Osteoblast (primary cell): ENCODE results near the gene LLCFC1. TPM values are rescaled to one million over a fixed set of nuclear protein-coding genes. Genes with fewer than 3 reads are reported as not detected.

Source experiments
- DNase-seq: peaks from one replicate; pipeline ENCODE4 v3.0.0; 2011; ENCODE audit warnings: low spot score, mixed read lengths; ENCODE audit not compliant: insufficient read length; ENCODE audit errors: missing footprints
- H2AFZ ChIP-seq: 2 replicates; pipeline ENCODE4 v1.6.0; 2011; ENCODE audit warnings: mild to moderate bottlenecking, low read length
- H3K27ac ChIP-seq: 2 replicates; pipeline ENCODE4 v1.5.1; 2011; ENCODE audit warnings: mild to moderate bottlenecking, low read depth, low read length, moderate library complexity
- H3K27me3 ChIP-seq: 2 replicates; pipeline ENCODE4 v1.6.0; 2012; ENCODE audit warnings: mild to moderate bottlenecking, control low read depth, inconsistent platforms, low read length, moderate library complexity; ENCODE audit not compliant: insufficient read depth
- H3K36me3 ChIP-seq: 2 replicates; pipeline ENCODE4 v1.5.1; 2011; ENCODE audit warnings: mild to moderate bottlenecking, low read length, control low read depth, moderate library complexity; ENCODE audit not compliant: insufficient read depth
- H3K4me1 ChIP-seq: 2 replicates; pipeline ENCODE4 v1.5.1; 2011; ENCODE audit warnings: mild to moderate bottlenecking, low read length, control low read depth, moderate library complexity; ENCODE audit not compliant: insufficient read depth
- H3K4me2 ChIP-seq: 2 replicates; pipeline ENCODE4 v1.6.0; 2011; ENCODE audit warnings: mild to moderate bottlenecking, low read length; ENCODE audit not compliant: insufficient read depth
- H3K4me3 ChIP-seq: fragments of 200-600 bp; sonication (generic); 3 replicates; pipeline ENCODE4 v1.5.1; 2012; ENCODE audit warnings: mild to moderate bottlenecking, low read length, inconsistent platforms; ENCODE audit not compliant: insufficient read depth
- H3K79me2 ChIP-seq: 2 replicates; pipeline ENCODE4 v1.6.0; 2012; ENCODE audit warnings: mild to moderate bottlenecking, low read length, control low read depth, inconsistent platforms; ENCODE audit not compliant: insufficient read depth
- H3K9me3 ChIP-seq: 2 replicates; pipeline ENCODE4 v1.5.1; 2011; ENCODE audit warnings: low read depth, low read length, control low read depth
- H4K20me1 ChIP-seq: 2 replicates; pipeline ENCODE4 v1.6.0; 2012; ENCODE audit warnings: mild to moderate bottlenecking, low read length, control low read depth; ENCODE audit not compliant: insufficient read depth
- CTCF ChIP-seq: IDR thresholded peaks from 2 replicates; pipeline ENCODE4 v1.5.1; 2011; ENCODE audit warnings: mild to moderate bottlenecking, low read depth, low read length, moderate library complexity; ENCODE audit errors: extremely low read depth
- total RNA-seq: library from RNA; depleted of rRNA; stranded (reverse); fragments of >200 nt; gene quantifications from 2 replicates; pipeline ENCODE4 v1.2.3, GENCODE V29; 2012

The LLCFC1 gene
- total RNA-seq, 1 donor = not detected

- no peaks in the 10 kb centered on the region for H3K4me1 ChIP-seq
- DNase-seq = no peak
- H3K36me3 ChIP-seq = no peaks in the 10 kb centered on the region
- no peak overlapping the region for H3K4me3 ChIP-seq
- no peak for TF ChIP-seq CTCF
- no peaks in the 10 kb centered on the region for H4K20me1 ChIP-seq
- H3K9me3 ChIP-seq = no peaks in the 10 kb centered on the region
- no peak overlapping the region for H2AFZ ChIP-seq
- no peaks in the 10 kb centered on the region for H3K27me3 ChIP-seq
- no peak overlapping the region for H3K4me2 ChIP-seq
- H3K27ac ChIP-seq = no peak overlapping the region
- H3K79me2 ChIP-seq = no peaks in the 10 kb centered on the region
Observed at GRCh38 chr7:142934056-142934455, 5.2 kb upstream of the LLCFC1 start.

- no peaks in the 10 kb centered on the region for H4K20me1 ChIP-seq
- TF ChIP-seq CTCF = no peak
- H3K27me3 ChIP-seq = no peaks in the 10 kb centered on the region
- no peaks in the 10 kb centered on the region for H3K4me1 ChIP-seq
- H3K36me3 ChIP-seq = no peaks in the 10 kb centered on the region
- H3K4me3 ChIP-seq = no peak overlapping the region
- H3K79me2 ChIP-seq = no peaks in the 10 kb centered on the region
- H2AFZ ChIP-seq = no peak overlapping the region
- no peak for DNase-seq
- no peak overlapping the region for H3K4me2 ChIP-seq
- no peaks in the 10 kb centered on the region for H3K9me3 ChIP-seq
- H3K27ac ChIP-seq = no peak overlapping the region
Observed at GRCh38 chr7:142935941-142936565, 3.2 kb upstream of the LLCFC1 start.

GRCh38 chr7:142938611-142939010, 673 bp upstream of the LLCFC1 start:
- H3K36me3 ChIP-seq = no peaks in the 10 kb centered on the region

More at GRCh38 chr7:142938611-142939010, 673 bp upstream of the LLCFC1 start:
- H3K9me3 ChIP-seq = no peaks in the 10 kb centered on the region
- H3K27me3 ChIP-seq = no peaks in the 10 kb centered on the region
- no peaks in the 10 kb centered on the region for H4K20me1 ChIP-seq
- no peak overlapping the region for H3K4me3 ChIP-seq
- no peaks in the 10 kb centered on the region for H3K4me1 ChIP-seq
- no peak overlapping the region for H3K4me2 ChIP-seq
- DNase-seq = no peak
- no peak overlapping the region for H3K27ac ChIP-seq
- H3K79me2 ChIP-seq = no peaks in the 10 kb centered on the region
- H2AFZ ChIP-seq = no peak overlapping the region
- TF ChIP-seq CTCF = no peak
